HG03196 (cell line): ENCODE data around the gene SETD1B.

ENCODE experiments used
- ATAC-seq: cut with Tn5 transposase; IDR thresholded peaks from one replicate; pipeline ENCODE4 v1.9.1; 2021; ENCODE audit not compliant: unreplicated experiment

Gene SETD1B

GRCh38 chr12:121807642-121808347, 4.0 kb downstream of the SETD1B start:
- no peak for ATAC-seq

- no peak for ATAC-seq
These were observed 4.8 kb downstream of the SETD1B start for GRCh38 chr12:121808623-121809022.

DNA sequence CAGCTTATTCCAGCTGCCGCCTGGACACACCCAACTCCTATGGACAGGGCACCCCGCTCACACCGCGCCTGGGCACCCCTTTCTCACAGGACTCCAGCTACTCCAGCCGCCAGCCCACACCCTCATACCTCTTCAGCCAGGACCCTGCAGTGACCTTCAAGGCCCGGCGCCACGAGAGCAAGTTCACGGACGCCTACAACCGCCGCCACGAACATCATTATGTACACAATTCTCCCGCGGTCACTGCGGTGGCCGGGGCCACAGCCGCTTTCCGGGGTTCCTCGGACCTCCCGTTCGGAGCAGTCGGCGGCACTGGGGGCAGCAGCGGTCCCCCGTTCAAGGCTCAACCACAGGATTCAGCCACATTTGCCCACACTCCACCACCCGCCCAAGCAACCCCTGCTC, 5.9 kb downstream of the SETD1B start:
- no peak for ATAC-seq

DNA sequence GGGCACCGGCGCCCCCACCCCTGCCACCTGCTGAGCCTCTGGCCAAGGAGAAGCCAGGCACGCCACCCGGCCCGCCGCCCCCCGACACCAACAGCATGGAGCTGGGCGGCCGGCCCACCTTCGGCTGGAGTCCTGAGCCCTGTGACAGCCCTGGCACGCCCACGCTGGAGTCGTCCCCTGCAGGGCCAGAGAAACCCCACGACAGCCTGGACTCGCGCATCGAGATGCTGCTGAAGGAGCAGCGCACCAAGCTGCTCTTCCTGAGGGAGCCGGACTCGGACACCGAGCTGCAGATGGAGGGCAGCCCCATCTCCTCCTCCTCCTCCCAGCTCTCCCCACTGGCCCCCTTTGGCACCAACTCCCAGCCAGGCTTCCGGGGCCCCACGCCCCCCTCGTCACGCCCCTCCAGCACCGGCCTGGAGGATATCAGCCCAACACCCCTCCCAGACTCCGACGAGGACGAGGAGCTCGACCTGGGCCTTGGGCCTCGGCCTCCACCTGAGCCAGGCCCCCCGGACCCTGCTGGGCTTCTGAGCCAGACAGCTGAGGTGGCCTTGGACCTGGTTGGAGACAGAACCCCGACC, 6.5 kb downstream of the SETD1B start:
- no peak for ATAC-seq

GRCh38 chr12:121810833-121811433, 7.1 kb downstream of the SETD1B start:
- no peak for ATAC-seq

DNA sequence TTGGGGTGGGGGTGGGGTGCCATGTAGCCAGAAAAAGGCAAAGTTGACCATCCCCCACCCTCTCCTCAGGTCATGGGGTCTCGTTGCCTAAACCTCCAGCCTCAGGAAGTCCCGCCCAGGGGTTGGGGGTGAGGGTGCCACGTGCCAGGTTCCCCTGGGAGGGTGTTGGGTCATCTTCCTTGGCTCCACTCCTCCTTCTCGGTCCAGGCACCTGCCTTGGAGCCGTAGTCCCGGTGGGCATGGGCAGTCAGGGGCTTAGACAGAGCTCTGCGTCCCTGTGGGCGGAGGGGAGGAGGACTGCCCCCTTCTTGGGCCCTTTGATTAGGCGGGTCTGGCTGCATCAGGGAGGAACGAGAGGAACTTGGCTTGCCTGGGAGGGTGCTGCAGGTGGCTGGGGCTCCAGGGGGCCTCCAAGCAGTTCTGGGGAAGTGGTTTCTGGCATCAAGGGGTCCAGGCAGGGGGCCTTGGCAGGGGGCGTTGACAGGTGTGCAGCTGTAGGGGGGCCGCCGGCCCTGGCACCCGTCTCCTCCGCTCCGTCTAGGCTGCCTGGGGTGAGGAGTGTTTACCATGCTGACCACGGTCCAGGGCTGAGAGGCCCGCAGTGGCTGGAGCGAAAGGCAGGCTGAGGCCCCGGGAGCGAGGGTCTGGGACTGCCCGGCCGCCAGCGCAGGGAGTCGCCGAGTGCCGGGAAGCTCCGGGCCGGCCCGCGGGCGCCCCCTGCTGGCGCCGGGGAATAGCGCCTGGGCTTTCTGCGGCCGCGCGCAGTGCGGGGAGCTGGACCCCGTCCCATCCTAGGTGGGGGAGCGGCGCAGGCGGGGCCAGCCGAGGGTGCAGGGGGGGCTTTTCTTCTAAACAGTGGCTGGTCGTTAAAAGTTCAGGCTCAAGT, 7.9 kb downstream of the SETD1B start:
- peak; percentile 70 for ATAC-seq

- no peak for ATAC-seq
These were observed 8.6 kb downstream of the SETD1B start for GRCh38 chr12:121812320-121812871.

DNA sequence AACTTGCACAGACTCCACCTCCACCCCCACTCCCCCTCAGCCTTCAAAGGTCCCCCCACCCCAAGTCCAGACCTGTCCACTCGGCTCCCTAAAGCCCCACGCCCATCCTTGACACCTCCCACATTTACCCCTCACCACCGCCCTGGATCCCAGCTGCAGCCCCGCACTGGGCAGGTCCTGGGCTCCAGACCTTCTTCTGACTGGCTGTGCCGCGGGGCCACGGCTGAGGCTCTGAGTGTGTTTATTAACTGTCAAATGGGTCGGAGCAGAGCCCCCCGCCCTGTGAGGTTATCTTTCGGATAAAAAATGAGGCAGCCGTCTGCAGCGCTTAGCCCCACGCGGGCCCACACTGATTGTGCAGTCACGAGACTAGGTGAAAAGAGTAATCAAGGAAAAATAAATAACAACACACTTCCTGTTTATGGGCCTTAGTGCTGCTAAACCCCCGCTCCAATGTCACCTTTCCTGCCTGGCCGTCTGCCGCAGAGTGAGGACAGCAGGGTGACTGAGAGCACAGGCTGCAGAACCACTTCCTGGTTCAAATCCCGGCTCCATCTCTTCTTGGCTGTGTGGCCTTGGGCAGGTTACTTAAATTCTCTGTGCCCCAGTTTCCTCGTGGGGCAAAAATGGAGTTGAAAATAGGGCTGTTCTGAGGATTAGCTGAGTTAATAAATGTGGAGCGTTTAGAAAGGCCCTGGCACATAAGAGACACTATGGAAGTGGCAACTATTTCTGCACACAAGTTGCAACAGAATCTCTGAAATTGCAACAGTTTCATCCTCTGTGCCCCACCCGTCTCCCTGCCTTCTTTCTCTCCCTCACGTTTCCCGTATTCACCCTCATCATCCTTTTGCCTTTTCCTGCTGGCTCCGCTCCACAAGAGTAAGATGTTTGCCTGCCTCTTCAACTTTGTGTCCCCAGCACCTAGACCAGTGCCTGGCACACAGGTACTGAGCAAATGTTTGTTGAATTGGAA, 9.4 kb downstream of the SETD1B start:
- no peak for ATAC-seq

- no peak for ATAC-seq
These were observed 10.1 kb downstream of the SETD1B start for GRCh38 chr12:121813951-121814350.

DNA sequence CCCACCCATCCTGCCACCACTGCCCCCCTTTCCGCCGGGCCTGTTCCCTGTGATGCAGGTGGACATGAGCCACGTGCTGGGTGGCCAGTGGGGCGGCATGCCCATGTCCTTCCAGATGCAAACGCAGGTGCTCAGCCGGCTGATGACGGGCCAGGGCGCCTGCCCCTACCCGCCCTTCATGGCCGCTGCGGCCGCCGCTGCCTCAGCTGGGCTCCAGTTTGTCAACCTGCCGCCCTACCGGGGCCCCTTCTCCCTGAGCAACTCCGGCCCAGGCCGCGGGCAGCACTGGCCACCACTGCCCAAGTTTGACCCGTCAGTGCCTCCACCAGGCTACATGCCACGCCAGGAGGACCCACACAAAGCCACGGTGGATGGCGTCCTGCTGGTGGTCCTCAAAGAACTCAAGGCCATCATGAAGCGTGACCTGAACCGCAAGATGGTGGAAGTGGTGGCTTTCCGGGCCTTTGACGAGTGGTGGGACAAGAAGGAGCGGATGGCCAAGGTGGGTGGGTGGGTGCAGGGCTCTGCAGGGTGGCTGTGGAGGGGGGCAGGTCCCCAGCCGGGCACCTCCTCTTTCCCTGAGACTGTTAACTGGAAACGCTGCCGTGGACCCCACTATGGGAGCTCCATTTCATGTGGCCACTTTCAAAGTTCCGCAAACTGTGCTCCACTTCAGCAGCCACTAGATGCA, 10.8 kb downstream of the SETD1B start:
- no peak for ATAC-seq

DNA sequence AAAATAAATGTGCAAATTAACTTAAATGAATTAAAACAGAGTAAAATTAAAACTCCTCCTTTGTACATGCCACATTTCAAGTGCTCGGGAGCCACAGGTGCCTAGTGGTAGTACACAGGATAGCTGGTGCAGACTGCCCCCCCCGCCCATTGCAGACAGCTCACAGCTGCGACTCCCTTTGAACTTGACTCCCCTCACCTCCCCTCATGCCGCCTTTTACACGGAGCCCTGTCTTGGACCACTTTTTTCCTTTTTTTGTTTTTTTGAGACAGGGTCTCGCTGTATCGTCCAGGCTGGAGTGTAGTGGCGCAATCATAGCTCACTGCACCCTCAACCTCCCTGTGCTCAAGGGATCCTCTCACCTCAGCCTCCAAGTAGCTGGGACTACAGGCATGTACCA, 11.5 kb downstream of the SETD1B start:
- ATAC-seq: no peak

GRCh38 chr12:121816925-121817647, 13.3 kb downstream of the SETD1B start:
- no peak for ATAC-seq

- ATAC-seq: no peak
These were observed 13.8 kb downstream of the SETD1B start for GRCh38 chr12:121817648-121818043.

DNA sequence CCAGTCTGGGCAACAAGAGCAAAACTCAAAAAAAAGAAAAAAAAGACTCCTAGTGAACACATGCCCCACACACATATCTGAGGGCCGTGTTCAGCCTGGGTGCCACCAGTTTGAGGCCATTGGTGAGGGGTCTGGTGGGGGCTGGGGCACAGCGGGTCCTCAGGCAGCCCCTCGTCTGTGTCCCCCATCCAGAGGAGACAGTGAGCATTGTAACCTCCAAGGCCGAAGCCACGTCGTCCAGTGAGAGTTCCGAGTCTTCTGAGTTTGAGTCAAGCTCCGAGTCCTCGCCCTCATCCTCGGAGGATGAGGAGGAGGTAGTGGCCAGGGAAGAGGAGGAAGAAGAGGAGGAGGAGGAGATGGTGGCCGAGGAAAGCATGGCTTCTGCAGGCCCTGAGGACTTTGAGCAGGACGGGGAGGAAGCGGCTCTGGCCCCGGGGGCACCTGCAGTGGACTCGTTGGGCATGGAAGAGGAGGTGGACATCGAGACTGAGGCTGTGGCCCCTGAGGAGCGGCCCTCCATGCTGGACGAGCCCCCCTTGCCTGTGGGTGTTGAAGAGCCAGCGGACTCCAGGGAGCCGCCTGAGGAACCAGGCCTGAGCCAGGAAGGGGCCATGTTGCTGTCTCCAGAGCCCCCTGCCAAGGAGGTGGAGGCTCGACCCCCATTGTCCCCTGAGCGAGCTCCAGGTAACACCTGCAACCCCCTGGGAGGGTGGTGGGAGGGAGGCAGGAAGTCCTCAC, 15.6 kb downstream of the SETD1B start:
- ATAC-seq: no peak

DNA sequence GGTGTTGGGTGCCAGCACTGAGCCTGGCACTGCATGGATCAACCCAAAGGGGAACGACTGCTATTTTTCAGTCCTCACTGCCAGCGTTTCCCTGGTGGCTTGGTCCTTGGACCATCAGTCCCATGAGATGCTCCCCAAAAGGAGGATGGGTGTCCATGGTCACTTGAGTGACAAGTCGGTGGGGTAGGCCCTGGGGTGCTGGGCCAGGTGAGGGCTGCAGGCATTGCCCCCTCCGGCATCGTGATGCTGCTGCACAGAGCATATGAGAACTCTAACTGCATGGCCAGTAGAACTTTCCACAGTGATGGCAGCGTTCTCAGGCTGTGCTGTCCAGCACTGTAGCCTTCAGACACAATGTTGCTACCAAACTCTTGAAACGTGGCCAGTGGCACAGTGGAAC, 16.2 kb downstream of the SETD1B start:
- no peak for ATAC-seq

DNA sequence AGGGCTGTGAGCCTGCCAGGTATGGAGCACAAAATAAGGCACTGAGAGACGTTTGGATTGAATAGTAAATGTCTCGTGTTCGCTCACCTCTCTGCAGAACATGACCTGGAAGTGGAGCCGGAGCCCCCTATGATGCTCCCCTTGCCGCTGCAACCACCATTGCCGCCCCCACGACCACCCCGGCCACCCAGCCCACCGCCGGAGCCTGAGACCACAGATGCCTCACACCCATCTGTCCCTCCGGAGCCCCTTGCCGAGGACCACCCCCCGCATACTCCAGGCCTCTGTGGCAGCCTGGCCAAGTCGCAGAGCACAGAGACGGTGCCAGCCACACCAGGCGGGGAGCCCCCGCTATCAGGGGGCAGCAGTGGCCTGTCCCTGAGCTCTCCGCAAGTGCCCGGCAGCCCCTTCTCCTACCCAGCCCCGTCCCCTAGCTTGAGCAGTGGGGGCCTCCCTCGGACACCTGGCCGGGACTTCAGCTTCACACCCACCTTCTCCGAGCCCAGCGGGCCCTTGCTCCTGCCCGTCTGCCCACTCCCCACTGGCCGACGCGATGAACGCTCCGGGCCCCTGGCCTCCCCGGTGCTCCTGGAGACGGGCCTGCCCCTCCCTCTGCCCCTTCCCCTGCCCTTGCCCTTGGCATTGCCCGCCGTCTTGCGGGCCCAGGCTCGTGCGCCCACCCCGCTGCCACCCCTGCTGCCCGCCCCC, 18.7 kb downstream of the SETD1B start:
- ATAC-seq: no peak

- no peak for ATAC-seq
These were observed 19.4 kb downstream of the SETD1B start for GRCh38 chr12:121823101-121823726.
